Activated T-cell treated with anti-CD3 and anti-CD28 coated beads, Interleukin-2, amount 50 U/mL, for 72 hours (primary cell): Measurements from ENCODE around the gene AGO3. TPM values are rescaled to one million over a fixed set of nuclear protein-coding genes. Genes with fewer than 3 reads are reported as not detected.
"Not testable (repeated sequence)": the region's sequence is repeated elsewhere in the genome, so short reads cannot be mapped to it uniquely, and the experiment has no call there.

Source experiments
- ATAC-seq, 2 donors: fragments of 150-1000 bp; cut with Tn5 transposase; replicated peaks in 1 of 2; 2 replicates each; pipeline ENCODE4 v1.10.0; 2021; ENCODE audit warnings: moderate library complexity in 2 of 2, mild to moderate bottlenecking in 1 of 2
- DNase-seq, 2 donors: peaks; one replicate each; pipeline ENCODE4 v3.0.0; 2021 to 2022; ENCODE audit warnings: mixed read lengths in 1 of 2
- H3K27ac Mint-ChIP-seq: one replicate; pipeline ENCODE4 v1.8.0; 2022; ENCODE audit warnings: mild to moderate bottlenecking, moderate library complexity, mixed read lengths
- H3K27me3 Mint-ChIP-seq: one replicate; pipeline ENCODE4 v1.8.0; 2022; ENCODE audit warnings: low read depth, mixed read lengths
- H3K36me3 Mint-ChIP-seq, 2 donors: one replicate each; pipeline ENCODE4 v1.8.0; 2022; ENCODE audit warnings: mixed read lengths in 2 of 2, mild to moderate bottlenecking in 1 of 2; ENCODE audit not compliant: insufficient read depth in 2 of 2
- H3K4me1 Mint-ChIP-seq: one replicate; pipeline ENCODE4 v1.8.0; 2022; ENCODE audit warnings: low read depth, mixed read lengths
- H3K4me3 Mint-ChIP-seq, 2 donors: one replicate each; pipeline ENCODE4 v1.8.0; 2022; ENCODE audit warnings: mild to moderate bottlenecking in 2 of 2, mixed read lengths in 2 of 2, moderate library complexity in 2 of 2
- H3K9me3 Mint-ChIP-seq, 2 donors: one replicate each; pipeline ENCODE4 v1.8.0; 2022; ENCODE audit warnings: mixed read lengths in 2 of 2
- total RNA-seq, 2 donors: library from RNA; stranded (reverse); gene quantifications; one replicate each; pipeline ENCODE4 v1.2.3, GENCODE V29; 2022

Gene AGO3
- 10 to 100 TPM; 30.1 to 35.9 TPM for total RNA-seq

DNA sequence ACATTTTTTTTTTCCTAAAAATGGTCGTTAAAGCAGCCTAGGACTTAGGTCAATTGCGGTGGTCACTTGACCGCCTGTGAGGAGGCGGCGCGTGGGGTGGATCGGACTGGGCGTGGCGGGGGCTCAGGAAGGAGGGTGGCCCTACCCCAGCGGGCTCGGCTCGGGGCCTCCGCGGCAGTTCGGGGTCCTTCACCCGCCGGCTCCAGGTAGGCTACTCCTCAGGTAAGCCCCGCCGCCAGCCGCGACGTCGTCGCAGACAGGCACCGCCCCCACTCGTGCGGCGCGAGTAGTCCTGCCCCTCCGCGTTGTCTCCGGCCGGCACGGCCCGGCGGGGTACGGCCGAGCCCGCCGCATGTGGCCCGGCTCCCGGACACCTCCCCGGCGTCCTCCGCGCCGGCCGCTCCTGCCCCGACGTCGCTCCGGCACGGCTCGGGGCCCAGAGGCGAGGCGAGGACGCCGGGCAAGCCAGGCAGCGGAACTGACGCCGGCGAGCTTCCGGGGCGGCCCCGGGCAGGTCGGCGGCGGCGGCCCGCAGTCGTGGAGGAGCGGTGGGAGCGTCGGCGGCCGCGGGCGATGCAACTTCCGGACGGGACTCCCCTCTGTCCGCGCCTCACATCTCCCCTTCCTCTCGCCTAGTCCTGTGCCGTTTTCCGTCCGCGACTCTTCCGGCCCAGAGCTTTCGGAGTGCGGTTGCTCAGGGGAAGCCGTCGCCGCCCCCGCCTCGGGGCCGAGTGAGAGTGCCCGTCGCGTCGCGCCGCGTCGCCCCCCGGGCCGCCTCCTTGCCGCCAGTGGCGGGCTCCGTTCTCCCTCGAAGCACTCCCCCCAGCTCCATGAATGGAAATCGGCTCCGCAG is at the start of gene AGO3:
TSS of gene AGO3 (plus strand) at position 513 of the 853 bp plus-strand sequence. CDS start at position 835, 322 bp downstream.
- ATAC-seq (peak; percentile 94), DNase-seq (peak; percentile 93 to 94)
- Mint-ChIP-seq H3K4me1 (peaks cover 41% of the 10 kb centered on the region), H3K27me3 (no peaks in the 10 kb centered on the region), H3K4me3 (peak within 1 kb of the TSS; percentile 94), H3K9me3 (no peaks in the 10 kb centered on the region), H3K36me3 (peaks cover 0 to 3% of the 10 kb centered on the region in 2 donors), H3K27ac (peak within 1 kb of the TSS; percentile 98)

- H3K4me3 Mint-ChIP-seq: peak overlapping the region; percentile 44 to 65
- ATAC-seq (no peak), DNase-seq (no peak)
- H3K9me3 Mint-ChIP-seq: no peaks in the 10 kb centered on the region
- peaks cover 5% of the 10 kb centered on the region for H3K27me3 Mint-ChIP-seq
- peak overlapping the region; percentile 1 for H3K27ac Mint-ChIP-seq
- no peaks in the 10 kb centered on the region for H3K36me3 Mint-ChIP-seq
- H3K4me1 Mint-ChIP-seq: peaks cover 46% of the 10 kb centered on the region
Observed at GRCh38 chr1:35881850-35882273, 49.0 kb upstream of the AGO3 start.

- peaks cover 53% of the 10 kb centered on the region for H3K4me1 Mint-ChIP-seq
- peaks cover 5% of the 10 kb centered on the region for H3K27me3 Mint-ChIP-seq
- peak overlapping the region; percentile 44 to 65 for H3K4me3 Mint-ChIP-seq
- no peaks in the 10 kb centered on the region for H3K36me3 Mint-ChIP-seq
- peak in 1 of 2 donors; percentile 3 for DNase-seq
- no peak for ATAC-seq
- peak overlapping the region; percentile 41 for H3K27ac Mint-ChIP-seq
- no peaks in the 10 kb centered on the region for H3K9me3 Mint-ChIP-seq
Observed at GRCh38 chr1:35882586-35882944, 48.3 kb upstream of the AGO3 start.

DNA sequence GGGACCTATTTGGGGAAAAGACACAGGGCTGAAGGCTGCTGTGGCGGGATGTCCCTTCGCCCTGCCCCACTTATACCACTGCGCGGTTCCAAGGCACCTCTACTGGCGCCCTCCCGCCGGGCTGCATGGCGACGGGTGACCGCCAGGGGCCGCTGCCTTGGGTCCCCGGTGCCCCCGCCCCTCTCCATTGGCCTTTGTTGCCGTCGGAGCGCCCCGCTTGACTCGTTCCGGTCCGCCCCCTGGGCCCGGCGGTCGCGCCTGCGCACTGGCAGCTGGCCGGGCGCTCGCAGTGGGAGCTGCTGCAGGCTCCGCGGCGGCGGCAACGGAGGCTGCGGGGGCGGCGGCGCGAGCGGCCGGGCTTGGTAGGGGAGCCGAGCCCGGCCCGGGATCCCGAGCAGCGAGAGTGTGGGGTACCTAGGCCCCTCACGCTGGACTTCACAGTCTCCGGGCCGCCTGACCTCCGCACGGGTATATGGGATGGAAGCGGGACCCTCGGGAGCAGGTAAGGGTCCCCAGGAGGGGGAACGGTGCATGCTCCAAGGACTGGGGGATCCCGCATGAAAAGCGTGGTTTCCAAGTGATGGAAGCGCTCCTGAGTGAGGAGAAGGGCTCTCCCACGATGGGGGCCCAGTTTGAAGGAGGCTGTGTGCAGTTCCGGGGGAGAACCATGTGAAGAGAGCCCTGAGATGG is 47.8 kb upstream of the AGO3 start, which contains the start of gene AGO1:
TSS of gene AGO1 (plus strand) at position 265 of the 690 bp plus-strand sequence. CDS start at position 478, 213 bp downstream.
- H3K27ac Mint-ChIP-seq: peak within 1 kb of the TSS; percentile 68

DNA sequence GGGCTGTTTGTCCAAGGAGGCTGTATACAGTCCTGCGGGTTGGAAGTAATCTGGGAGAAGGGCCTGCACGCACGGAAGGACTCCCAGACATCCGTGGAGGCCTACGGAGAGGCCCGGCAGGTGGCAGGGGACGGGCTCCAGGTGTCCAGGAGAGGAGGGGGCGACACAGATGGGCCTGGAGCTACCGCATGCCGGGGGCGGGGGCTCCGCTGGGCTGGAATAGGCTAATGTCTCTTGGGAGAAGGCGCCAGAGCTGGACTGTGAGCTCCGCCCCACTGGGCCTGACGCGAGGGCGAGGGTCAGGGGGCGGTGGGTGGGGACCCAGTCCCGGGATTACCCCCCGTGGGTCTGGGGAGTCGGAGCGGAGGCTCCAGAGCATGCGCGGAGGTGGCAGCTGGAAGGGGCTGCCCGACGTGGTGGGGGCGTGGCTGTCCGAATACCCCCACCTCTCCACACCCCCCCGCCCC is 47.2 kb upstream of the AGO3 start:
- Mint-ChIP-seq H3K36me3 (peaks cover 0 to 5% of the 10 kb centered on the region in 2 donors), H3K4me3 (peak overlapping the region; percentile 96 to 98)
- ATAC-seq: peak; percentile 25 to 36

More for the DNA sequence above, 47.8 kb upstream of the AGO3 start, which contains the start of gene AGO1:
- ATAC-seq (peak; percentile 91 to 92), DNase-seq (peak; percentile 97 to 99)
- H3K4me3 Mint-ChIP-seq: peak within 1 kb of the TSS; percentile 96 to 98
- peaks cover 55% of the 10 kb centered on the region for H3K4me1 Mint-ChIP-seq
- no peaks in the 10 kb centered on the region for H3K9me3 Mint-ChIP-seq
- peaks cover 5% of the 10 kb centered on the region for H3K27me3 Mint-ChIP-seq
- H3K36me3 Mint-ChIP-seq: no peaks in the 10 kb centered on the region

GRCh38 chr1:35884934-35885333 is 46.0 kb upstream of the AGO3 start:
- Mint-ChIP-seq H3K36me3 (peaks cover 1 to 6% of the 10 kb centered on the region in 2 donors), H3K27ac (no peak overlapping the region), H3K9me3 (no peaks in the 10 kb centered on the region), H3K4me1 (peaks cover 55% of the 10 kb centered on the region), H3K4me3 (peak overlapping the region in 1 of 2 donors; percentile 25), H3K27me3 (peaks cover under 1% of the 10 kb centered on the region)
- ATAC-seq (no peak), DNase-seq (no peak)

More for the DNA sequence above, 47.2 kb upstream of the AGO3 start:
- Mint-ChIP-seq H3K27me3 (peaks cover 5% of the 10 kb centered on the region), H3K4me1 (peaks cover 55% of the 10 kb centered on the region), H3K27ac (peak overlapping the region; percentile 68), H3K9me3 (no peaks in the 10 kb centered on the region)
- DNase-seq: peak; percentile 56 to 62

DNA sequence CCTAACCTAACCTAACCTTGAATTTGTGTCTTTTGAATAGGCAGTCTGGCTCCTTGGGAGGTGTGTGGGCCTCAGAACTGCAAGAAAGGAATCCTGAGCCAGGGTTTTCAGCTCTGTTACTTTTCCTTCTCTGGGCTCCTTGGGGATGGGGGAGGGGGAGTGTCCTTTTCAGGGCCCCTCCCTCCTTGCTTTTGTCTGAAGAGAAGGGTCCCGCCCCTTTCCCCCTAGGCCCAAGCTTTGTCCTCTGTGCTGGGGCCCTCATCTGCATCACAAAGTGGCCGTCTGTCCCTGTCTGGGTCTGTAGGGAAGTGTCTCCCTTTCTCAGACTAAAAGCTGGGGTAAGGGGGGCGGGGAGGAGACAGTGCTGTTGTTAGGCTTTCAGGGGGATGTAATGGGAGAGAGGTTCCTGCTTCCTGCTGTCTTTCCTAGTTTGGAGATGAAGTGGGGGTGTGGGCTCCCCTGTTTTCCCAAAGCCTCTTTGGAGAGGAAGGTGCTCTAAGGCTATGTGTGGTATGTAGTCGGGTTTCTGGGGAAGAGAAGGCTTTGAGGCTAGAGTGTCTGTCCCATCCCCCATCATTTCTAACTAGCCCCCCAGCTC is 44.8 kb upstream of the AGO3 start:
- no peak for DNase-seq
- Mint-ChIP-seq H3K27ac (no peak overlapping the region), H3K4me3 (no peak overlapping the region)

GRCh38 chr1:35886577-35887431 is 44.1 kb upstream of the AGO3 start:
- no peak for ATAC-seq
- Mint-ChIP-seq H3K36me3 (peaks cover 3 to 11% of the 10 kb centered on the region in 2 donors), H3K27me3 (no peaks in the 10 kb centered on the region), H3K4me3 (no peak overlapping the region), H3K27ac (peak overlapping the region; percentile 6), H3K4me1 (peaks cover 51% of the 10 kb centered on the region), H3K9me3 (no peaks in the 10 kb centered on the region)
- no peak for DNase-seq

More for the DNA sequence above, 44.8 kb upstream of the AGO3 start:
- no peaks in the 10 kb centered on the region for H3K9me3 Mint-ChIP-seq
- H3K27me3 Mint-ChIP-seq: no peaks in the 10 kb centered on the region
- ATAC-seq: no peak
- H3K4me1 Mint-ChIP-seq: peaks cover 55% of the 10 kb centered on the region
- peaks cover 2 to 9% of the 10 kb centered on the region in 2 donors for H3K36me3 Mint-ChIP-seq

DNA sequence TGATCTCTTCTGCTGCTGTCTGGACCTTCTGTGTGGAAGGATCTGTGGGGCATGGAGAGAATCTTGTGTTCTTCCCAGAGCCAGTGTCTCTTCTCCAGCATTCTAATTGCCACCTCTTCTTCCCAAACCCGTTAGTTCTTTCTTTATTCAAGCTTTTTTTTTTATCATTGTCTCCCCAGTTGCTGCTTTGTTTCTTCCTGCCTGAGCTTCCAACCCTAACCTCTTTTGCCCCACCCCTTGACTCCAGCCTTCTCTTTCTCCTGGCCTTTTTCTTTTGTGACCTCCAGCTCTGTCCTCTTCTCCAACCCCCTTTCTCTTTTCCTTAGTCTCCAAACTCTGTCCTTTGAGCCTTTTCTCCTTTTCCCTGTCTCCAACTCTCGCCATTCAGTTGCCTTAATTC is 43.4 kb upstream of the AGO3 start:
- no peaks in the 10 kb centered on the region for H3K27me3 Mint-ChIP-seq
- no peak overlapping the region for H3K4me3 Mint-ChIP-seq
- no peak for ATAC-seq
- no peak for DNase-seq
- no peaks in the 10 kb centered on the region for H3K9me3 Mint-ChIP-seq
- peak overlapping the region; percentile 40 for H3K27ac Mint-ChIP-seq
- H3K36me3 Mint-ChIP-seq: peaks cover 3 to 11% of the 10 kb centered on the region in 2 donors
- H3K4me1 Mint-ChIP-seq: peaks cover 44% of the 10 kb centered on the region

GRCh38 chr1:35888255-35888654 is 42.6 kb upstream of the AGO3 start:
- DNase-seq: no peak
- peaks cover 3 to 11% of the 10 kb centered on the region in 2 donors for H3K36me3 Mint-ChIP-seq

DNA sequence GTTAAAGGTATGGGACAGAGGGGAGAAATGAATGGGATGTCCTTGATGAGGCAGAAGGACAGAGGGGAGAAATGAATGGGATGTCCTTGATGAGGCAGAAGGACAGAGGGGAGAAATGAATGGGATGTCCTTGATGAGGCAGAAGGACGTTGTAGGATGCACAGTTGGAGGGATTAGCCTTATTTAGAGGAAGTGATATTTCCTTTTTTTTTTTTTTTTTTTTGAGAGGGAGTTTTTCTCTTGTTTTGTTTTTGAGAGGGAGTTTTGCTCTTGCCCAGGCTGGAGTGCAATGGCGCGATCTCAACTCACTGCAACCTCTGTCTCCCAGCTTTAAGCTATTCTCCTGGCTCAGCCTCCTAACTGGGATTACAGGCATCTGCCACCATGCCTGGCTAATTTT is 41.9 kb upstream of the AGO3 start:
- not testable (repeated sequence) for H3K9me3 Mint-ChIP-seq, ATAC-seq, DNase-seq, H3K27me3 Mint-ChIP-seq, H3K27ac Mint-ChIP-seq, H3K4me3 Mint-ChIP-seq
- peaks cover 3 to 12% of the 10 kb centered on the region in 2 donors for H3K36me3 Mint-ChIP-seq
- H3K4me1 Mint-ChIP-seq: peaks cover 40% of the 10 kb centered on the region

More at GRCh38 chr1:35888255-35888654, 42.6 kb upstream of the AGO3 start:
- ATAC-seq: no peak
- Mint-ChIP-seq H3K9me3 (no peaks in the 10 kb centered on the region), H3K27me3 (no peaks in the 10 kb centered on the region), H3K4me1 (peaks cover 41% of the 10 kb centered on the region), H3K4me3 (no peak overlapping the region), H3K27ac (no peak overlapping the region)
